ENCODE results near the gene RNPS1. TPM values are rescaled to one million over a fixed set of nuclear protein-coding genes. Genes with fewer than 3 reads are reported as not detected.

RNPS1 gene
- total RNA-seq: 100 to 1,000 TPM in 8 of 9 donors, 10 to 100 TPM in 1; 83.5 to 176 (median 125) TPM
- polyA plus RNA-seq: 100 to 1,000 TPM in 1 of 3 donors, 10 to 100 TPM in 2; 90.2 to 105 (median 93.6) TPM
- long read RNA-seq, donor 1, transcript RNPS1-217 (7 exons, 1,514 nt): minor isoform, 5 of 65 reads
- long read RNA-seq, donor 1, transcript RNPS1-220 (7 exons, 2,037 nt): major isoform, 29 of 65 reads
- long read RNA-seq, donor 1, transcript RNPS1-202 (8 exons, 2,241 nt): minor isoform, 19 of 65 reads
- long read RNA-seq, donor 1, transcript RNPS1-221 (1 exons, 1,826 nt): minor isoform, 5 of 65 reads
- long read RNA-seq, donor 1, partial matches to known transcripts: 0 of 65 reads
- long read RNA-seq, donor 1, other reads (novel, unspliced or antisense): 0 of 65 reads
- long read RNA-seq, donor 2, transcript RNPS1-220 (7 exons, 2,037 nt): minor isoform, 8 of 52 reads
- long read RNA-seq, donor 2, transcript RNPS1-202 (8 exons, 2,241 nt): major isoform, 16 of 52 reads
- long read RNA-seq, donor 2, transcript RNPS1-206 (2 exons, 2,223 nt): minor isoform, 5 of 52 reads
- long read RNA-seq, donor 2, transcript RNPS1-219 (6 exons, 1,685 nt): minor isoform, 6 of 52 reads
- long read RNA-seq, donor 2, partial matches to known transcripts: 6 of 52 reads
- long read RNA-seq, donor 2, other reads (novel, unspliced or antisense): 0 of 52 reads
- long read RNA-seq, donor 3, transcript RNPS1-202 (8 exons, 2,241 nt): minor isoform, 15 of 72 reads
- long read RNA-seq, donor 3, transcript RNPS1-219 (6 exons, 1,685 nt): minor isoform, 5 of 72 reads
- long read RNA-seq, donor 3, transcript RNPS1-220 (7 exons, 2,037 nt): major isoform, 18 of 72 reads
- long read RNA-seq, donor 3, partial matches to known transcripts: 27 of 72 reads
- long read RNA-seq, donor 3, other reads (novel, unspliced or antisense): 0 of 72 reads
- long read RNA-seq, donor 4, transcript RNPS1-202 (8 exons, 2,241 nt): major isoform, 18 of 54 reads
- long read RNA-seq, donor 4, transcript RNPS1-220 (7 exons, 2,037 nt): minor isoform, 13 of 54 reads
- long read RNA-seq, donor 4, transcript RNPS1-203 (8 exons, 2,069 nt): minor isoform, 5 of 54 reads
- long read RNA-seq, donor 4, partial matches to known transcripts: 3 of 54 reads
- long read RNA-seq, donor 4, other reads (novel, unspliced or antisense): 12 of 54 reads
- long read RNA-seq, donor 5, transcript RNPS1-202 (8 exons, 2,241 nt): minor isoform, 58 of 220 reads
- long read RNA-seq, donor 5, transcript RNPS1-203 (8 exons, 2,069 nt): minor isoform, 24 of 220 reads
- long read RNA-seq, donor 5, transcript RNPS1-220 (7 exons, 2,037 nt): major isoform, 105 of 220 reads
- long read RNA-seq, donor 5, partial matches to known transcripts: 2 of 220 reads
- long read RNA-seq, donor 5, other reads (novel, unspliced or antisense): 22 of 220 reads
- long read RNA-seq, donor 6, transcript RNPS1-220 (7 exons, 2,037 nt): major isoform, 17 of 44 reads
- long read RNA-seq, donor 6, transcript RNPS1-202 (8 exons, 2,241 nt): minor isoform, 9 of 44 reads
- long read RNA-seq, donor 6, partial matches to known transcripts: 1 of 44 reads
- long read RNA-seq, donor 6, other reads (novel, unspliced or antisense): 14 of 44 reads
- long read RNA-seq, donor 7, transcript RNPS1-202 (8 exons, 2,241 nt): major isoform, 12 of 29 reads
- long read RNA-seq, donor 7, partial matches to known transcripts: 0 of 29 reads
- long read RNA-seq, donor 7, other reads (novel, unspliced or antisense): 0 of 29 reads
- long read RNA-seq, donor 8, transcript RNPS1-217 (7 exons, 1,514 nt): minor isoform, 13 of 107 reads
- long read RNA-seq, donor 8, transcript RNPS1-202 (8 exons, 2,241 nt): major isoform, 37 of 107 reads
- long read RNA-seq, donor 8, transcript RNPS1-220 (7 exons, 2,037 nt): minor isoform, 35 of 107 reads
- long read RNA-seq, donor 8, transcript RNPS1-219 (6 exons, 1,685 nt): minor isoform, 8 of 107 reads
- long read RNA-seq, donor 8, partial matches to known transcripts: 5 of 107 reads
- long read RNA-seq, donor 8, other reads (novel, unspliced or antisense): 0 of 107 reads
- long read RNA-seq, donor 9, transcript RNPS1-202 (8 exons, 2,241 nt): major isoform, 19 of 47 reads
- long read RNA-seq, donor 9, transcript RNPS1-220 (7 exons, 2,037 nt): minor isoform, 14 of 47 reads
- long read RNA-seq, donor 9, partial matches to known transcripts: 0 of 47 reads
- long read RNA-seq, donor 9, other reads (novel, unspliced or antisense): 0 of 47 reads
- long read RNA-seq, donor 10, transcript RNPS1-202 (8 exons, 2,241 nt): major isoform, 25 of 55 reads
- long read RNA-seq, donor 10, transcript RNPS1-220 (7 exons, 2,037 nt): minor isoform, 15 of 55 reads
- long read RNA-seq, donor 10, partial matches to known transcripts: 5 of 55 reads
- long read RNA-seq, donor 10, other reads (novel, unspliced or antisense): 0 of 55 reads

GRCh38 chr16:2267913-2268666, at the start of gene RNPS1:
Gene RNPS1, minus strand, starts transcription at chr16:2268126. Its CDS starts 3,483 bp downstream, at chr16:2264643.
- peak within 1 kb of the TSS; percentile 17 to 77 (median 50) for H3K4me3 ChIP-seq
- H3K4me1 ChIP-seq (replicated peaks in 1 of 2): peaks cover 13 to 29% of the 10 kb centered on the region in 2 donors
- WGBS, 4 donors: 1 to 3% (median 1%) methylated on average over 7 to 88 of the region's 88 CpGs
- intact Hi-C loops (cut with DNase I): no loop called here
- H3K9me3 ChIP-seq (replicated peaks in 1 of 3): no peaks in the 10 kb centered on the region
- H3K36me3 ChIP-seq (replicated peaks in 1 of 2): peaks cover 0 to 16% of the 10 kb centered on the region in 2 donors
- H3K27ac ChIP-seq: peak within 1 kb of the TSS; percentile 46 to 99 (median 94)
- TF ChIP-seq POLR2A (IDR thresholded peaks at IDR 0.05): peak; percentile 90 to 96
- peak in 1 of 6 experiments; percentile 2 for TF ChIP-seq CTCF (IDR thresholded peaks at IDR 0.05)
- DNase-seq: peak; percentile 96 to 97 (median 97)
- no peaks in the 10 kb centered on the region for H3K27me3 ChIP-seq

GRCh38 chr16:2317231-2318020, 49.5 kb upstream of the RNPS1 start:
- Histone ChIP-seq H3K27ac (no peak overlapping the region), H3K9me3 (replicated peaks in 1 of 3) (no peaks in the 10 kb centered on the region), H3K4me1 (replicated peaks in 1 of 2) (no peaks in the 10 kb centered on the region), H3K36me3 (replicated peaks in 1 of 2) (peaks cover 0 to 3% of the 10 kb centered on the region in 2 donors), H3K4me3 (no peak overlapping the region), H3K27me3 (no peaks in the 10 kb centered on the region)
- intact Hi-C loops (cut with DNase I): no loop called here
- no peak for DNase-seq
- no peak for TF ChIP-seq CTCF (IDR thresholded peaks at IDR 0.05)
- TF ChIP-seq POLR2A (IDR thresholded peaks at IDR 0.05): no peak
- WGBS, 4 donors: 91 to 95% (median 94%) methylated on average over 17 to 26 of the region's 26 CpGs

All from adrenal gland (tissue), 19 donors.